ENCODE measurements around the gene CALHM5. TPM values are rescaled to one million over a fixed set of nuclear protein-coding genes. Genes with fewer than 3 reads are reported as not detected.

CALHM5 gene
- total RNA-seq, 4 donors from 2014 or later: 1.8 to 2.9 (median 2.4) TPM

DNA sequence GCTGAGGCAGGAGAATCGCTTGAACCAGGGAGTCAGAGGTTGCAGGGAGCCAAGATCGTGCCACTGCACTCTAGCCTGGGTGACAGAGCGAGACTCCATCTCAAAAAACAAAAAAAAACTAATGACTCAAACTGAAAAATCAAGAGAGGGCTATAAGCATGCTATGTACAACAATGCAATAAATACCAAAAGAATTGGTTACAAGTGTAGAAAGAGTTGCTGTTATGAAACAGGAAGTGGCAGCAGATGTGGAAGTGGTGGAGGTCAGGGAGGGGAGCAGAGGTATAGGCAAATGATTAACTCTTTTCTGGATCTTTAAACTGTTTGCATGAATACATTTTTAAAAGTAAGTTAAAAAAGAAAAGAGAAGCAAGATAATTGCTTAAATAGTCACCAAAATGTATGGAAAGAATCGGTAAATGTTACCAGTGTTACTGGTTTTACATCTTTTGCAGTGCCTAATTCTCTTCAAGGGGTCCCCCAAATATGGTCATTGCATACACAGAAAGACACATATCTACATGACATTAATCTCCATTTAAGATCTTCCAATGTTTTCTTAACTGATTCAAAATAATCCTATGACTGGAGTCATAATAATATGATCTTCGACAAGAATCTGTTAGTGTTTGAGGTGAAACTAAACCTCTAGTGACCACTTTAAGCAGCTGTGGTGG is 35.3 kb upstream of the CALHM5 start:
- intact Hi-C loops (cut with DNase I; ENCODE audit: low total_unique reads): no loop called here
- Histone ChIP-seq H3K9me3 (no peaks in the 10 kb centered on the region), H3K36me3 (no peaks in the 10 kb centered on the region), H3K27me3 (no peaks in the 10 kb centered on the region), H3K27ac (no peak overlapping the region), H3K4me3 (no peak overlapping the region), H3K4me1 (no peaks in the 10 kb centered on the region)
- no peak for DNase-seq
- TF ChIP-seq, protein P1, sequence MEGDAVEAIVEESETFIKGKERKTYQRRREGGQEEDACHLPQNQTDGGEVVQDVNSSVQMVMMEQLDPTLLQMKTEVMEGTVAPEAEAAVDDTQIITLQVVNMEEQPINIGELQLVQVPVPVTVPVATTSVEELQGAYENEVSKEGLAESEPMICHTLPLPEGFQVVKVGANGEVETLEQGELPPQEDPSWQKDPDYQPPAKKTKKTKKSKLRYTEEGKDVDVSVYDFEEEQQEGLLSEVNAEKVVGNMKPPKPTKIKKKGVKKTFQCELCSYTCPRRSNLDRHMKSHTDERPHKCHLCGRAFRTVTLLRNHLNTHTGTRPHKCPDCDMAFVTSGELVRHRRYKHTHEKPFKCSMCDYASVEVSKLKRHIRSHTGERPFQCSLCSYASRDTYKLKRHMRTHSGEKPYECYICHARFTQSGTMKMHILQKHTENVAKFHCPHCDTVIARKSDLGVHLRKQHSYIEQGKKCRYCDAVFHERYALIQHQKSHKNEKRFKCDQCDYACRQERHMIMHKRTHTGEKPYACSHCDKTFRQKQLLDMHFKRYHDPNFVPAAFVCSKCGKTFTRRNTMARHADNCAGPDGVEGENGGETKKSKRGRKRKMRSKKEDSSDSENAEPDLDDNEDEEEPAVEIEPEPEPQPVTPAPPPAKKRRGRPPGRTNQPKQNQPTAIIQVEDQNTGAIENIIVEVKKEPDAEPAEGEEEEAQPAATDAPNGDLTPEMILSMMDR (IDR thresholded peaks at IDR 0.05): no peak
- no peak for TF ChIP-seq POLR2A (IDR thresholded peaks at IDR 0.05)

DNA sequence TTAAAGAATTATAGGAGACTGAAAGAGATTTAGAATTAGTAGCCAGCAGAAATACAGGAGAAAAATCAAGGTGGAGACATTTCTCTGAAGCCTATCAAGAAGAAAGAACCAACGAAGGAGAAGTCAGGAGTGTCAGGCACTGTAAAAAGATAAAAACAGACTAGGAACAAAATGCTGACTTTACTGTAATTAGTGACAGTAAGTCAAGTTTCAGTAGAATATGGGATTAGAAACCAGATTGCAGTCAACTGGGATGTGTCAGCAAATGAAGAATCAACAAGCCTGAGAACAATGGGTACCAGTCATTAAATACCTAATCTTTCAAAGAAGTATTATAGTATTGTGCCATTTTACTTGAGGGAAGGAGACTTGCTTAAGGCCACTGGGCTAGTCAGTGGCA is 28.7 kb upstream of the CALHM5 start:
- no peaks in the 10 kb centered on the region for H3K27me3 ChIP-seq
- no peak overlapping the region for H3K4me3 ChIP-seq
- TF ChIP-seq, protein P1 (IDR thresholded peaks at IDR 0.05): no peak
- no peak for TF ChIP-seq POLR2A (IDR thresholded peaks at IDR 0.05)
- H3K9me3 ChIP-seq: no peaks in the 10 kb centered on the region
- H3K4me1 ChIP-seq: no peaks in the 10 kb centered on the region
- no peak overlapping the region for H3K27ac ChIP-seq
- intact Hi-C loops (cut with DNase I; ENCODE audit: low total_unique reads): no loop called here
- DNase-seq: no peak
- no peaks in the 10 kb centered on the region for H3K36me3 ChIP-seq

DNA sequence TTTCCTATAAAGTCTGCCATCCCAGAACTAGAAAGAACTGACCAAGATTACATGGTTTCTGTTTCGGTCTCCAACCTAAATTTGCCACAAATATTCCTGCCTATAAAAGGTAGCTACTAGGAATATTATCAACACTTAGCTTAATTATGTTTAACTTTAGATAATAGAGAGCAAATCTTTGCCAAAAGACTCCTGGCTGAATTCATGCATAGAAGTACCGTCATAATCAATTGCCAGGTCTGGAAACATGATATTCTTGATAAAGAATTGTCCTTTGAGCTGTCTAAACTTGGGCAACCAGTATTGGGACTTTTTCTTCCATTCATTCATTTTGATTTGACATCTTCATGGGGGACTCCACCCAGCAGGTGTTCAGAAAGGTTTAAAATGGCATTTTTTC is 27.8 kb upstream of the CALHM5 start:
- intact Hi-C loops (cut with DNase I; ENCODE audit: low total_unique reads): no loop called here
- H3K27ac ChIP-seq: no peak overlapping the region

DNA sequence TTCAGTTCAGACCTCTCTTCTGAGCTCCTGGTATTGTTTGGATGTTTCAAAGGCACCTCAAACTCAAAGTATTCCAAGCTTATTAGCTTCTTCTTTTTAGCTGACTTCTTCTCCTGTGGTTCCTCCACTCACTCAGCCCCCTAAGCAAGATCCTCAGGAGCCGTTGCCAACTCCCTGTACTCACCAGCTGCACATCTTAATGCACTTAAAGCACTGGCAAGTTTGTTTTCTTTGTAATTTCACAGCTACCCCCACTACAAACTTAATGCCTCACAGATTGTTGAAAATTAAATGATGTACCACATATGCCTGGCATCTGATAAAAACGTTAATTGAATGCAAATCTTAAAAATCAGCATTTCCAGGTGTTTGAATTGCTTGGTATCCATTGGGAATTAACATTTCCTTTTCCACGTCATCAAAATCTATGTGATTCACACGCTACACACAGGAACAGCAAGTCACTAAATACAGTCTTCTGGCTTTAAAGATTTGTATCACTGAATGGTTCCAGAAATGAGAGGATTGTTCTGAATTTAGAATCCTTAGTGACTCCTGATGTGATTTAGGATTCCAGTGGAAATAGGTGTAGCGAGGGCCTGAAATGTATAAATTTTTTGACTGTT is 25.8 kb upstream of the CALHM5 start:
- H3K9me3 ChIP-seq: no peaks in the 10 kb centered on the region
- H3K36me3 ChIP-seq: no peaks in the 10 kb centered on the region
- H3K4me3 ChIP-seq: no peak overlapping the region
- no peak overlapping the region for H3K27ac ChIP-seq
- TF ChIP-seq, protein P1 (IDR thresholded peaks at IDR 0.05): no peak
- TF ChIP-seq POLR2A (IDR thresholded peaks at IDR 0.05): no peak
- DNase-seq: no peak
- intact Hi-C loops (cut with DNase I; ENCODE audit: low total_unique reads): no loop called here
- H3K27me3 ChIP-seq: no peaks in the 10 kb centered on the region
- H3K4me1 ChIP-seq: no peaks in the 10 kb centered on the region

More for the DNA sequence above, 27.8 kb upstream of the CALHM5 start:
- Histone ChIP-seq H3K4me3 (no peak overlapping the region), H3K9me3 (no peaks in the 10 kb centered on the region), H3K27me3 (no peaks in the 10 kb centered on the region), H3K36me3 (no peaks in the 10 kb centered on the region), H3K4me1 (no peaks in the 10 kb centered on the region)
- no peak for DNase-seq
- no peak for TF ChIP-seq POLR2A (IDR thresholded peaks at IDR 0.05)
- TF ChIP-seq, protein P1 (IDR thresholded peaks at IDR 0.05): no peak

DNA sequence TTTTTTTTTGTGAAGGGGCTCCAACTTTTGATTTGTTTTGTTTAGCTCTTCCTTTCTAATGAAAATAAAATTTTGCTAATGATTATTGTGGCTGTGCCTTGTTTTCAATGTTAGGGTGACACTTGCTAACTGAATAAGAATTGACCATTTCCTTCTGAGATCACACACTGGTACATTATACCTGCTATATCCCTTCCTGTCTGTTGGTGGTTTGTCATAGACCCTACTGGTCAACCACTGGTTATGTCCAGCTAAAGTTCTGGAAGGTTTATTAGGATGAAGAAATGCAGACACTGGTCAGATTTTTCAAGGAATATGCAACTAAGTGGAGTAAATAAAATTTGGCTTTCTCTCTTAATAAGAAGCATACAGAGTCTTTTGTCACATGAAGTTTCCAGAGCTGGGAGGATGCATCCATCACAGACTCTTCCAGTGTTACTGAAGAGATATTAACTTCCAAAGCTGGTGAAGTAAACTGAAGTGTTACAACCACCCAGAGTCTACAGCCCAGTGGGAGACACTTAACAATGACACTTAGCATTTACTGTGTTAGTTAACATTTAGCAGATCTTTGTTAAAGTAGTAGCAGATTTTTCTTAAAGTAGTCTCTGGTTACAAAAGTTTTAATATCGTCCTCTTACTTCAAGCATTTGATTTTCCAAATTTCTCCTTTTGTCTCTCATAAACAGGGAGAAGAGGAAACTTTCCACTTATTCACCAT is 19.7 kb upstream of the CALHM5 start:
- H3K27me3 ChIP-seq: no peaks in the 10 kb centered on the region
- no peaks in the 10 kb centered on the region for H3K36me3 ChIP-seq
- H3K27ac ChIP-seq: no peak overlapping the region
- no peaks in the 10 kb centered on the region for H3K9me3 ChIP-seq
- no peak for TF ChIP-seq POLR2A (IDR thresholded peaks at IDR 0.05)
- TF ChIP-seq, protein P1 (IDR thresholded peaks at IDR 0.05): no peak
- intact Hi-C loops (cut with DNase I; ENCODE audit: low total_unique reads): no loop called here
- DNase-seq: no peak
- H3K4me3 ChIP-seq: no peak overlapping the region
- H3K4me1 ChIP-seq: no peaks in the 10 kb centered on the region
